HEK293T (cell line): ENCODE measurements around the gene MTRF1.

Experiments
- BHLHE40 ChIP-seq: fragments of 450-650 bp; IDR thresholded peaks from 2 replicates; pipeline ENCODE4 v1.6.1; 2016; ENCODE audit warnings: mild to moderate bottlenecking, moderate library complexity, borderline replicate concordance
- FOXK2 ChIP-seq: fragments of 450-650 bp; IDR thresholded peaks from 2 replicates; pipeline ENCODE4 v1.6.1; 2016; ENCODE audit warnings: mild to moderate bottlenecking
- FOXM1 ChIP-seq: fragments of 450-650 bp; IDR thresholded peaks from 2 replicates; pipeline ENCODE4 v1.6.1; 2017; ENCODE audit warnings: mild to moderate bottlenecking, borderline replicate concordance
- HDGF ChIP-seq: fragments of 450-650 bp; IDR thresholded peaks from 2 replicates; pipeline ENCODE4 v1.6.1; 2017; ENCODE audit warnings: antibody characterized with exemption, borderline replicate concordance
- LEF1 ChIP-seq: fragments of 450-650 bp; IDR thresholded peaks from 2 replicates; pipeline ENCODE4 v1.6.1; 2017; ENCODE audit warnings: mild to moderate bottlenecking, borderline replicate concordance
- SP1 ChIP-seq: fragments of 450-650 bp; IDR thresholded peaks from 2 replicates; pipeline ENCODE4 v1.6.1; 2017

- no peak for TF ChIP-seq FOXM1
- TF ChIP-seq SP1, result no peak
- TF ChIP-seq LEF1, result no peak
- no peak for TF ChIP-seq FOXK2
- no peak for TF ChIP-seq BHLHE40
- TF ChIP-seq HDGF, result no peak
Observed at GRCh38 chr13:41178040-41178439, 85.3 kb downstream of the MTRF1 start.
